Glomerular endothelial cell (primary cell): ENCODE measurements around the gene PRR5L. TPM values are rescaled to one million over a fixed set of nuclear protein-coding genes. Genes with fewer than 3 reads are reported as not detected.

ENCODE experiments used
- DNase-seq: peaks from one replicate; pipeline ENCODE4 v3.0.0-alpha.2; 2011; ENCODE audit warnings: low read depth, low spot score; ENCODE audit errors: extremely low read depth
- total RNA-seq: library from RNA; depleted of rRNA; stranded (reverse); fragments of >200 nt; gene quantifications from 2 replicates; pipeline ENCODE4 v1.2.3, GENCODE V29; 2015

PRR5L gene
- total RNA-seq, 1 donor from 2014 or later: 54.1 TPM

DNA sequence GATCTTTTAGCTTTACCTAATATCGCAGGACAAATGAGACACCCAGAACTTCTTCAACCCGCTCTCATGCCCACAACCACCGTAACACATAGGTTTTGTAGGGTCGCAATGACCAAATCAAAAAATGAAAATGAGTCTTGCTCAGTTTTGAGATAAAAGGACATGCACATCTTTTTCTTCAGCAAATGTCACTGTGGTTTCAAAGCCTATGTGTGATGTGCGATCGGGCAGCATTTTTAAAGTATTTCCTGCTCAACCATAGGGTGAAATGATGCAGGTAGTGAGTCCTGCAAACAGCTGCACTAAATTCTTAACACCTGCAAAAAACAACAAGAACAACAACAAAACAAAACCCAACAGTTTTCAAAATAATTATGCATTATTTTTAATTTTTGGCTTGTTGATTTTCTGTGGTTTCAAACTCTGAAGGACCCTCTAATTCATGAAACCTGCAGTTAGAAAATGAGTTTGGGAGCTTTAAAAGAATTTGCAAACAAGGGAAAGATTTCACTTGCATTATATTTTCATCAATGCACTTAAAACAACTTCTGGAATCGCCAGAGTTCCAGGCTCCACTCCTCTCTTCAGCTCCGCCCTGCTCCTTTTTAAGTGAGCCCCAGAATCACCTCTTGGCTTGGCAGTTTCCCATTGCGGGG, 79.4 kb downstream of the PRR5L start:
- DNase-seq: no peak

GRCh38 chr11:36376009-36376887, 80.2 kb downstream of the PRR5L start:
- DNase-seq: no peak

- no peak for DNase-seq
Measured at GRCh38 chr11:36376888-36377758, 81.0 kb downstream of the PRR5L start.

- DNase-seq: no peak
Measured at GRCh38 chr11:36377759-36378564, 81.9 kb downstream of the PRR5L start.

GRCh38 chr11:36379653-36380052, 83.6 kb downstream of the PRR5L start:
- no peak for DNase-seq

GRCh38 chr11:36380296-36381014, 84.4 kb downstream of the PRR5L start:
- DNase-seq: no peak

GRCh38 chr11:36381015-36381360, 84.9 kb downstream of the PRR5L start:
- no peak for DNase-seq

DNA sequence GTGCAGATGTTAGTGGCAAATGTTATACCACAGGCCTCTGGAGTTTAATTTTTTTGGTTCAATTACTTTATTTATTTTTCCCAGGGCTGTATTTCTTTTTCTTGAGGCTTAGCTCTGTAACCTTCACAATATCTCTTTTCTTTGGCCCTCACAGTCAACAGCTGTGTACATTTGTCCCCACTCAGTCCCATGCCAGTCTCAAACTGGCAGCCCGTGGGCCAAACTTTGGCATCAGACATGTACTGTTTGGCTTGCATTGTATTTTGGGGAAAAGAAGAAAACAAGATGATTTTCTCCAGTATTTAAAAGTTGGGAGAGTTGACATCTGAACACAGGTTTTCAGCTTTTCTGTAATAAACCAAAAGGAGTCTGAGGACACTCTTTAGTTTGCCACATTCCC, 87.1 kb downstream of the PRR5L start:
- no peak for DNase-seq

DNA sequence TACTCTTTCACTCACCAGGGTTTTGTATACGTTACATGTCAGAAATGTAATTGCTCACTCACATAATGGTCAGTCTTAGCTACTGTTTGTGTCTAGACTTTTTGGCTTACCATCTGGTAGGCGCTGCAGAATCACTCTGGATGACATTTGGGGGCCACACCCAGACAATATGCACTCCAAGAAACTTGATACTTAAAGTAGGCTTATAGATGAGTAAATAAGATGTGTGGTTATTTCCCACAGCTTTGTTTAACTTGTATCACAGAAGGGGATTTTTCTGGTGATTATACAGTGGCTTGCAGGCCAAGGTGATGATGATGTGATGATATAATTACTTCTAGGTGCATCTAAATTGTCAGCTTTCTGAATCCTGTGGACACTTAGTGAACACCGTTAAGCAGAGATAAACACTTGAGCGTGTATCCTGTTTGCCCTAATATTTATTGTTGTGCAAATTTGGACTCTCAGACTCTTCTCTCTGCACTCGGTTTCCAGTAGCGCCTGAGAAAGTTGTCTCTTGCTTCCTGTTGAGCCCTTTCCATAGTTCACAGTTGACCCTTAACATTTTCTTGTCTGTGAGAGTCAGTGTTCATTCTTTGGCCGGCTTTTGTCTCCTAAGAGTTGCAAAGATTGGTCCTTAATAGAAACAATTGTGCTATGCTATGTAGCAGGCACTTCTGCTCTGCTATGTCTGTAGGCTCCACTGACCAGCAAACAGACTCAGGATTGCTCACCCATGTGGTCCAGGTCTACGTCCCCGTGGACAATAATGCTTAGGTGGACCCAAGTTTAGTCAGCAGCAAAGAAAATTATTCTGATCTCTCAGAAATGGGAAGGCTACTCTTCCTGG, 89.3 kb downstream of the PRR5L start:
- no peak for DNase-seq

DNA sequence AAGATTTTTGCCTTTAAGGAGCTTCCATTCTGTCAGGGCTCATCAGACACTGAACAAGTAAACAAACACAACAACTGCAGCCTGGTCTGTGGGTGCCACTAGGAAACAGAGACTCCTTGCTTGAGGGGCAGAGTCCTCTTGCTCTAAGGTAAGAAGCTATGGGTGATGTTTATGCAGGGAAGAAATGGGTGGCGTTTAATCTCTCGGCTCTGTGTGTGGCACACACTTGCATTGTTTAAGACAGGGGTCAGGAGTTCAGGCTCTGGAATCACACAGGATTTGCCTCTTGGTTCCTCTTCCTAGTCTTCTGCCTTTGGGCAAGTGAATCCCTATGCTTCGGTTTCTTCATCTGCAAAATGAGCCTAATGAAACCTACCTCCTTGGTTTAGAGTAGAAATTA, 90.3 kb downstream of the PRR5L start:
- DNase-seq: no peak

GRCh38 chr11:36388071-36388470, 92.0 kb downstream of the PRR5L start:
- no peak for DNase-seq

GRCh38 chr11:36388951-36389350, 92.9 kb downstream of the PRR5L start:
- DNase-seq: no peak

DNA sequence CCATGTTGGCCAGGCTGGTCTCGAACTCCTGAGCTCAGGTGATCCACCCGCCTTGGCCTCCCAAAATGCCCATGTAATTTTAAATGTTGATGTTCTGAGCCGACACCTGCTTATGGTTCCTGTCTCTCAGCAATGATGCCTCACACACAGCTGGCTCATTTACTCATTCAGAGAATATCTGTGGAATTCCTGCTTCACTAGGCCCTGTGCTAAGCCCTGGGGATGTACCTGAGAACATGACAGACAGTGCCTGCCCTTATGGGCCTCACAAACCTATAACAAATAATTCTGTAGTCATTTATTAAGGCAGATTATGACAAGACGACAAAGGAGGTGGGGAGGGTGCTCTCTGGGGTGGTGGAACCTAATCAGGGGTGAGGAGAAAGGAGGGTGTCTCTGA, 93.7 kb downstream of the PRR5L start:
- DNase-seq: no peak

DNA sequence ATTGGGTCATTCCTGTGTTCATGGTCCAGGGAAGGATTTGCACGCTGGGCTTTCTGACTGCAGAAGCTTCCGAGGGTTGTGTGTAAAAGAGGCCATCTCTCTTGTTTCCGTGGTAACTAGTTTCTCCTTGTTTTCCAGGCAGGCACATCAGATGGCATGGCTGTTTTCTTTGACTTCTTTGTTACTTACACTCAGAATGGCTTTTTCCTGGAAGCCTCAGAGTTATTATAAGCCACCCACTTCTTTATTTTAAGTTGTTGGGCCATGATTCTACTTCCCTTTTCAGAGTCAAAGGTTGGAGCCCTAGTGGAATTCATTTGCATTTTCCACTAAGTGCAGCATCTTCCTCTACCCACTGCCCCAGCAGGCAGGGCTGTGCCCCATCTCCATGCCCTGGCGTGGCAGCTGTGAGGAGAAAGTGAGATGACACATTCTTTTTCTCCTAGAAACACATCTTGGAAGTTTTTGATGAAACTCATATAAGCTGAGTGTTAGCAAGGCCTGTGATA, 94.9 kb downstream of the PRR5L start:
- DNase-seq: no peak

DNA sequence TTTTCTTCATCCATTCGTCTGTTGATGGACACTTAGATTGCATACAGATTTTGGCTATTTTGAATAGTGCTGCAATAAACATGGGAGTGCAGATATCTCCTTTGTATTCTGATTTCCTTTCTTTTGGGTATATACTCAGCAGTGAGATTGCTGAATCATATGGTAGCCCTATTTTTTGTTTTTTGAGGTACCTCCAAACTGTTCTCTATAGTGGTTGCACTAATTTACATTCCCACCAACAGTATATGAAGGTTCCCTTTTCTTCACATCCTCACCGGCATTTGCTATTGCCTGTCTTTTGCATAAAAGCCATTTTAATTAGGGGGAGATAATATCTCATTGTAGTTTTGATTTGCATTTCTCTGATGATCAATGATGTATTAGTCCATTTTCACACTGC, 96.1 kb downstream of the PRR5L start:
- no peak for DNase-seq

GRCh38 chr11:36394056-36394455, 98.0 kb downstream of the PRR5L start:
- no peak for DNase-seq

DNA sequence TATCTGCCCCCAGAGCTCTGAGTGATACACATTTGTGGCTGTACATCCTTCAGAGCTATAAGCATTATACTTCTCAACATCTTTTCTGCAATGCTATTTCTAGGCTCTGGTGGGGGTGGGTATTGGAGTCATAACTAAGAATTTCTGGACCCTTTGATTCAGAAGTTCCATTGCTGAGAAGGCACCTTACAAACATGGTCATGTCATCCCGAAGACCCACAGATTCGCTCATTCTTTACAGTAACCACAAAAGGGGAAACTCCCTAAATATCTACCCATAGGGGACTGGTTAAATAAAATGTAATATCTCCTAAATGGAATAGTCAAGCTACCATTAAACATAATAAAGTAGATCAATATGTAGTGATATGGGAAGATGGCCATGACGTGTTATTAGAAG, 98.8 kb downstream of the PRR5L start:
- no peak for DNase-seq

- no peak for DNase-seq
Measured at GRCh38 chr11:36395978-36396736, 100.1 kb downstream of the PRR5L start.
